ENCODE results near the gene OLFM1.

Gene OLFM1

DNA sequence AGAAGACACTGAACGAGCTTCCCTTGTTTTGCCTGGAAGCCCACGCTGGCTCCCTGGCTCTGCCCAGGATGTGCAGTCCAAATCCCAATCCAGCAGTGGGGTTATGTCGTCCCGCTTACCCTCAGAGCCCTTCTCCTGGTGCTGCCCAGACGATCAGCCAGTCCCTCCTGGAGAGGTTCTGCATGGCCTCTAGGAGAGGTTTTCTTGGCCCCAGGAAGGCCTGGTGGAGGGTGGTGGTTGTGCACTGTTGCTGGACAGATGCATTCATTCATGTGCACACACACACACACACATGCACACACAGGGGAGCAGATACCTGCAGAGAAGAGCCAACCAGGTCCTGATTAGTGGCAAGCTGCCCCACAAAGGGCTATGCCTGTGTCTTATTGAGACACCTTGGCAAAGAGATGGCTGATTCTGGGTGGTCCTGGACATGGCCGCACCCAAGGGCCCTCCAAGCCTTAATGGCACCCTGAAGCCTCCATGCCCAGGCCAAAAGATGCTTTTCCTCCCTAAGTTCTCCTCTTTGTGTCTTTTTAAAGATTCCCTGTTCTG is 10.5 kb upstream of the OLFM1 start:
- no peak for DNase-seq

DNA sequence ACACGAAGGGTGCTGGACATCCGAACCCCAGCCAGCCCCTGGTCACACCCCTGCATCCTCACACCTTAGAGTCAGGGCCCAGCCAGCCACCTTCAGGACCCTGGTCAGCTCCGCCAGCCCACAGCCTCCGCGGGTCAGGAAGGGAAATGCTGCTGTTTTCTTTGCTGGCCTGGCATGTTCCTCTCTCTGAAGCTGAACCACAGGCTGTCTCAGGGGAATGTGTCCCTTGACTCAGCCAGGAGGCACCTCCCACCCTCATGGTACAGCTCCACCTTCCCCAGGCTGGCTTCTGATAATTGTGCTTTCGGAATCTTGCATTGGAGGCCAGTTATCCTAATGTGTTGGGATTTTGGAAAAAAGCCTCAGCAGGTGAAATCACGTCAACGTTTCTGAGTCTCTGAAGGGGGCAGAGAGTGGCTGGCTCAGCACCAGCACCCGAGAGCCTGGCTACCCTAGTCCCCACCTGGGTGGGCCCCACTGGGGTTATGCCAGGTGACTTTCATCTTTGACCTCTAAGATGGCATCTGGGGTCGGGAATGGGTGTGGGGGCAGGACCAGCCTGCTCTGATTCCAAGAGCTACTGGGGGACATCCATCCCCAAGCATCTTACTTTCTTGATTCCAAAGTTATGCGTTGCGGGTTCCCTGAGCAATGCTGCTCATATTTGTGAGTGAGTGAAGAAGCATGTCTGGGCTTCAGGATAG is 9.8 kb upstream of the OLFM1 start:
- no peak for DNase-seq

DNA sequence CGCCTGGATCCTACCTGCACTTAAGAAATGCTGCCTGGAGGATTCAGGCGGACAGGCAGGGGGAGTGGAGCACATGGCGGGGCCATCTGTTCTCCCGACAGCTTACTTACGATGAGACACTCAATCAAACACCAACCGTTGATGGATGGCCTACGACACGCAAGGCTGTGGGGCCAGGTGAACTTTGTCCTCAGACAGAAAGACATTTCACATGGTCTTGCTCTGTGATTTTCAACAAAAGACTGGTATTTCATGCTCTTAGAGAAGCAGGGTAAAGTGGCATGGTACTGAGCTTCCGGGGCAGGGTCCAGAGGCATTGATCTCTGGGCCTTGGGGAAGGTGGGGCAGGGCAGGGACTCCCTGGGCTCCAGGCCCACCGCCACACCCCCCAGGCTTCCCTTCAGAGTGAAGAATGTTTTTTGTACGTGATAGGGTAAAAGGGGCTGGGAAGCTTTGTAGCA is 9.1 kb upstream of the OLFM1 start:
- no peak for DNase-seq

DNA sequence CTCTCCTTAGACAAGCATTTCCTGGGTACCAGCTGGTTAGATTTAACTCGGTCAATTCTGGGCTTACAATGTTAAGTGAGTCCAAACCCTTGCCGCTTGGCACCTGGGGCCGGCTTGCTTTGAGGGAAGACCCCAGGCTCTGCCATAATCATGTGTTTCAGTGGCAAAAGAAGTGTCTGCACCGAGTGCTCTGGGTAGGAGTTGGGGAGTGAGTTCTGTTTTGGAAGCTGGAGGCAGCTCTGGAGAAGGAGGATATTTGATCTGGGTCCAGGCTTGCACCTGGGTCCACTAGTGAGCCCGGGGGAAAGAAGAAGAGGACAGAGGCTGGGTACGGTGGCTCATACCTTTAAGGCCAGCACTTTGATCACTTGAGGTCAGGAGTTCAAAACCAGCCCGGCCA is 8.4 kb upstream of the OLFM1 start:
- no peak for DNase-seq

DNA sequence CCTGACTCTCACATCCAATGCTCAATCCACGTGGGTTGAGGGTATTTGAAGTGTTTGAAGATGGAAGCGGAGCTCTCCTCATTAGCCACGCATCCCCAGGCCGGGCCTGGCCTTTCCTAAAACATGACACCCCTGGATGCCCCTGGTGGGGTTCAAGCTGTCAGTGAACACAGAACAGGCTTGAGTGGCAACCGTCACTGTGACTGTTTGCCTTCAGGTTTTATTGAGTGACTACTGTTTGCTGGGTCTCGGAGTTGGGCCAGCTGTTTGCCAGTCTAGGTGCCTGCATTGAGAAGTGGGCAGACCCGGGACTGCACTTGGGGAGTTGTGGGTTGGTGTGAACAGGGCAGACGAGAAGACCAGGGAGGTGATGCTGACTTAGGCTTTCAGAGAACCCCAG is 7.8 kb upstream of the OLFM1 start:
- DNase-seq = no peak

DNA sequence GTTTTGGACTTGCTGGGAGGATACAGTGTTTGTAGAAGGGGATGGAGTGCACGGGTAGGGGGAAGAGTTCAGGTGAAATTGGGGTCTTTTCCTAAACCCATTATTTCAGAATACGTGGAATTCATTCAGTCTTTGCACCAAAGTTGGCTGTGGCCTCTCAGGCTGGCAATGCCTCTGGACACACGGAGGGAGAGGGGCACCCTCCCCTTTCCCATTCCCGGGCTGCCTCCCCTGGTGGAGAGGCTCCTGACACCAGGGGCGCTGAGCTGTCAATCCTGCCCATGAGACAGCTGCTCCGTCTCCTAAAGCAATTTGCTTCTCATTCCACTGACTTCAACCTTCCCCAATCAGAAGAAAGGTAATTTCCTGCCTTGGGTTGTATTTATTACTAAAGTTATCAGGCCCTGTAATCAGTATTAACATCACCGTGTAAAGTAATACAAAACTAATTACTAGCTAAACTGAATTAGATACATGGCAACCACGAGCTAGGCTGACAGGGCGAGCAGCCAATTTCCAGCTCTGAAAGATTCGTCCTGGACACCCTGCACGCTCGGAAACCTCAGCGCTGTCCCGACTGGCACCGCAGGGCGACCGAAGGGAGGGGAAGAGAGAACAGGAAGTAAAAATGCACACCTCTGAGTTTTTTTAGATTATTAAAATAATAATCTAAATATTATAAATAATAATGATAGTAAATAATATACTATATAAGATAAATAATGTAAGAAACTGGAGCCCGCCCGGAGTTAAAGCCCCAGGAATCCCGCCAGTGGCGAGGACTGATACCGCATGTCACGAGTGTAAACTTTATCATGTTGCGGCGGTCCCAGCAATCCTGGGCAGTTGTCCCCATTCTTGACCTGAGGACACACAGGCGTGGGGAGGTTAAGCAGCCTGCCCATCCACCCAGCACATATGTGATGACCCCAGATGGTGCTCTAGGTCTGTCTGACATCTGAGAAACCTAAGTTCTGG is 6.9 kb upstream of the OLFM1 start:
- no peak for DNase-seq

DNA sequence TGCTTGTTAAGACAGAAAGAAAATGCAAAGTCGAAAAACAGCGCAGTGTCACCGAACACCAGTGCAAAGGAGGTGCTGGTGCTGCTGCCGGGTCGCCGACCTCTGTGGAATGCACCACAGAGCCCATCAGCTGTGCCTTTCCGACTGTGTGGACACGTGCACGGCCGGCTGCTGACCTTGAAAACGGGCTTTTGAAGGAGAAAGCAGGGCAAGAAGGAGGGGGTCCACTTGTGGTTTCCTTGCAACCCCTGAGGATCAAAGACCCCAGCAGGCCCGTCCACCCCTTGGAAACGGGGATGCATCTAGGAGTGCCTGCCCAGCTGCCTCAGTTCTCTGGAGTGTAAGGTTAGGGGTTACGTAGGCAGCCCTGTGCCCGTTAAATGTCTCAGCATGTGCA is 6.2 kb upstream of the OLFM1 start:
- no peak for DNase-seq

DNA sequence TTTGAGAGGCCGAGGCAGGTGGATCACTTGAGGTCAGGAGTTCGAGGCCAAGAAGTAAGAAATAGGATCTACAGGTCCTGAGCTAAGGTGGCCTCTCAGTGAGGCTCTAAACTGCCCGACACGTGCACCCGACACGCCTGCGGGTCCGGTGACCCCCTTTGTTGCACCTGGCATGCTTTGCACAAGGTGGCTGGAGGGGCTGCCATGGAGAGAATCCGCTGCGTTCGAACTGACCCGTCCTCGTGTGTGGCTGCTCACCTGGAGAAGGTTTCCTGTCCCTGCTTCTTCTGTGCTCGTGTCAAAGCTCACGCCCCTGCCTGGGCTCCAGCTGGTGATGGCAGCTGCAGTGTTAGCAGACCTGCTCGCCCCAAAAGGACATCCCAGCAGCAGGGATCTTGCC is 5.7 kb upstream of the OLFM1 start:
- DNase-seq = no peak

DNA sequence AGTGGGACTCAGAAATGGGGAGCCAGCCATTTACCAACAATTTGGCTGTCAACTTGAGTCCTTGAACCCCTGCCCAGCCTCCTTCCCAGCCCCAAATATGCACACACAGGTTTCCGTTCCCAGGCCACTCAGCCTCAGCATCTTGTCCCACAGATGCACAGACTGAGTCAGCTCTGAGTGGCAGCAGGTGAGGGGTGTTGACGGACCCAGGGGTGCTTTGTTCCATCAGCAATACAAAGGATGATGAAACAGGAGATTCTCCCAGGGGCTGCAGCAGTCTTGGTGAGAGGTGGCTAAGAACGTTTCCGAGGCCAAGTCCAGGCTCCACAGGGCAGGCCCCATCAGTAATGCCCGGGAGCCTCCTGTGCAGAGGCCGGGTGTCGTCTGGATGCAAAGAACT is 4.9 kb upstream of the OLFM1 start:
- DNase-seq = no peak

DNA sequence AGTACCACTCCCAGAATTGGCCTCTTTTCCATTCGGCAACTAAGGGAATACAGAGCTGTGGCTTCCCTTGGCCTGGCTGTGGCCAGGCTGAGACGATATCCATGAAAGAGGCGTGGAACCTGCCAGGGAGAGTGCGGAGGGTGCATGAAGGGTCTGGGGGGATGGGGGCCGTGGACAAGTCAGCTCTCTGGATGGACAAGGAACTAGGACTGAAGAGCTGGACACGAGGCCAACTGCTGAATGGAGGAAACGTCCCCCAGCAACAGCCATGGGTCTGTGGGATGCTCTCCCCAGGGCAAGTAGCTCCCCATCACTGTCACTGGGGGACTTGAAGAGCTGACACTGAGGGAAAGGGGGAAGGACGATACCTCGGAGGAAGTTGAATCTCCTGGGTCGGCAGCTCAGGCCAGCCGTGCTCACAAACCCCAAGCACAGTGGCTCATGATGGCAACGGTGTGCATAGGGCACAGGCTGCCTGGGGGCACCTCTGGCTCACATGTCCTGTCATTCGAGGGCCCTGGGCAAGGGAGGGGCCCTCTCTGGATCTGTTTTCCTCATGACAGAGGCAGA is 4.1 kb upstream of the OLFM1 start:
- no peak for DNase-seq

DNA sequence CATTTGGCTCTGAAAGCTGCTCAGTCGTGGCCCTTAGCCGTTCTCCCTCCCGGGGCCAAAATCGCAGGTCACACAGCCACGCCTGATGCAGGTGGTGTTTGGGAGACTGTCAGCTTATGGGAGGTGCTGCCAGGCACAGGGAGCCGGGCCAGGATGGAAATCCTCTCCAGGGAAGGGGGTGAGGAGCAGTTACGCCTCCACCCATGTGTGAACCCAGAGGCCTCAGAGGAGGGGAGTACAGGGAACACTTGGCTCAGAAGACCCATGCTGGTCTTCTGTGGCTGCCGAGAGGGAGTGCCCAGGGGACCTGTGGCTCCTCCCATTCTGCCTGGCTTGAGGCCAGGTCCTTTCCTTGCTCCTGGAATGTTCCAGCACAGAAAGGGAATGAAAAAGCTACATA is 3.6 kb upstream of the OLFM1 start:
- DNase-seq = no peak

DNA sequence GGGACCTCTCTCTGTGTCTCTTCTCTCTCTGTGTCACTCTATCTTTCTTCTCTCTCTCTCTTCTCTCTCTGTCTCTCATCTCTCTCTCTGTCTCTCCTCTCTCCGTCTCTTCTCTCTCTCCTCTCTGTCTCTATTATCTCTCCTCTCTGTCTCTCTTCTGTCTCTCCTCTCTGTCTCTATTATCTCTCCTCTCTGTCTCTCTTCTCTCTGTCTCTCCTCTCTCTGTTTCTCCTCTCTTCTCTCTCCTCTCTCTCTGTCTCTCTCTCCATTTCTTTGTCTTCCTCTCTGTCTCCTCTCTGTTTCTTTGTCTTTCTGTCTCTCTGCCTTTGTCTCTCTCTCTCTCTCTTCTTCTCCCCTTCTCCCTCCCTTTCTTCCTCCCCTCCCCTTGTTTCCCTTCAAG is 3.2 kb upstream of the OLFM1 start:
- DNase-seq = no peak

DNA sequence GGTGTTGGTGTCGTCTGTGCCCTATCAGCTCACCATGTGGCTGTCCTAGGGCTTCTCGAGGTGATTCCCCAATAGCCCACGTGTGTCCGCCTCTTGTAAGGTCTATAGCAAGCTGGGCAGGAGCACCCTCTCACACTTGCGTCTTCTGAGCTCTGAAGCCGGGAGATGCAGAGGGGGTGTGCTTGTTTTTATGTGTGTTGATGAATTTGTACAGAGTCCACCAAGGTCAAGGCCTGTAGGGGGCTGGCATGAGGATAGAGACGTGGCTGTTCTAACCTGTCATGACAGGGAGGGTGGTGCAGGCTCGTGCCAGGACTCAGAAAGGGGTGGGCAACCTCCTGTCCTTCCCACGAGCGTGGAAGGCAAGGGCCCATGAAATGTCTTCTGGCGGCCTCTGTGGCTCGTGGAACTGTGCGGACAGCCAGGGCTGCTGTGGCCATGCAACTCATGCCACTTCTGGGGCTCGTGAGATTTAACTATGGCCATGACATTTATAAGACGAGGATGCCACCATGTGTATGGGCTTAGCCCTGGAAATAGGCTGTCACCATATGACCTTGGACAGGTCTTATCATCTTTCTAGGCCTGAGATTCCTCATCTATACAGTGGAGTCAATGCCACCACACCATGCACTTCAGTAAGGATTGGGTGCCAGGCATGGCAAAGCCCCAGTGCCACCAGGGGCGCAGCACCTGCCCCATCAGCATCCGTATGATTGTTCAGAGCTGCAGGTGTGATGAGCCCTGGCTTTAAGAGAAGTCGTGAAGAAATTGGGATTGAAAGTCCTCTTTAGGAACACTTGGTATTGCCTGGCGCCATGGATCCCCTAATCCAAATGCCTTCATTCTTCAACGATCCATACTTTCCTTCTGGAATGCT is 2.3 kb upstream of the OLFM1 start:
- no peak for DNase-seq

DNA sequence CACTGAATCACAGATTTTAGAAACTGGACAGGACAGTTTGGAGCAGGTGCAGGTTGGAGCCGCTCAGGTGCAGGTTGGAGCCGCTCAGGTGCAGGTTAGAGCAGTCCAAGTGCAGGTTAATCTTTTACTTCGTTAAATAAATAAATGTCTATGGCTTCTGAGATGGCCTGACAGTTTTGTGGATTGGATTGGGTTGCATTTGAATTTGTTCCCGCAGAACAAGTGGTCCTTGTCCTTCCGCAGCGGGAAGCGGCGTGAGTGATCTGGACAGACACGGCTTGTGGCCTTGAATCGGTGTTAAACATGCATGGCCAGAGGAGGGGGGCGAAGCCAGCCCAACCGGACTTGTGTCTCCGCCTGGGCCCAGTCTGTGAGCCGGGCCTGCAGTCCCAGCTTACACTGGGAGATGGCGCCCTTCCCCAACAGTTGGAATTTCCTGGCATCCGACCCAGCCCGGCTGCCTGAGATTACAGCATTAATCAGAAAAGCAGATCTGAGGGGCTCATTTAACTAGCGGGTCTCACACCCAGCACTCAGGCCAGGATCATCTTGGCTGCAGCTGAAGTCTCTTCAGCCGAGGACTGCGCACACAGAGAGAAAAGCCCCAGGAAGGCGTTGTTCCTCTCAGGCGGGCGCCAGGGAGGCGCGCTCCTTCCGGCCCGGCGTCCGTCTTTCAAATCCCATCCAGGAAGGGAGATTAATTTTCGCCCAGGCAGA is 1.5 kb upstream of the OLFM1 start:
- peak; percentile 32 to 71 (median 62) for DNase-seq

DNA sequence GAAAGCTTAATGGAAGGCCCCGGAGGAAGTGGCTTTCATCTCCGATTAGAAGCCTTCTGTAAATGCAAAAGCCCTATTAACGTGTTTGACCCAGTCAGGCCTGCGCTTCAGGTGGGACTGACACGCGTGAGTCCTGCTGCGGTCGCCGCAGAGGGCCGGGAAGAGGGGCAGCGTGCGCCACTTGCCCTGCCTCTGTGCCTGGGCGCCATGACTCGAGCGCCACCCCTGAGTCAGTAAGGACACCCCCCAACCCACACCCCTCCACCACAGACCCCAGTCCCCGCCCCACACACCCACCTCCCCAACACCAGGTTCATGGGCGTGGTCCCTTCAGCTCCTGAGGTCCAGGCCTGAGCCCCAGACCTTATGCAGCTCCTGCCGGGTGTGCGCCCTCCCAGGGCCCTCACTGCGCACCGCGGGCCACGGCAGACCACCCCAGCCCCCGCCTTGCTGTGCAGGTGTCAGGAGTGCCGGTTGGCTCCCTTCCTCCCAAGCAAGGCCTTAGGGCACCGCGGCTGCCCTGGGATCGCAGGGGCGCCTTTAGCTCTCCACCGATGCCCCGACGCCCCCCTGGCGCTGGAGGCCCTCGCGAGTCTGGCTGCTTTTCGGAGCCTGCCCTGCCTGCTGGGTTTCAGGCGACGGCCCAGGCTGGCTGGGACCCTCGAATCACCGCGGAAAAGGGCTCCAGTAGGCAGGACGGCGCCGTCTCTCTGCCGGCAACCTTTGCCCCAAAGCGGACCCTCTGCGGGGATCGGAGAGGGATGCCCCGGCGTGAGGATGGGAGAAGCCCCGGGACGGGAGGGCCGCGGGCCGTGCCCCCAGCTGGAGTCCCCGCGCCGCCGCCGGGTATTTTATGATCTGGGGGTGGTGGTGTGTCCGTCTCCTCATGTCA is 625 bp upstream of the OLFM1 start:
- no peak for DNase-seq

DNA sequence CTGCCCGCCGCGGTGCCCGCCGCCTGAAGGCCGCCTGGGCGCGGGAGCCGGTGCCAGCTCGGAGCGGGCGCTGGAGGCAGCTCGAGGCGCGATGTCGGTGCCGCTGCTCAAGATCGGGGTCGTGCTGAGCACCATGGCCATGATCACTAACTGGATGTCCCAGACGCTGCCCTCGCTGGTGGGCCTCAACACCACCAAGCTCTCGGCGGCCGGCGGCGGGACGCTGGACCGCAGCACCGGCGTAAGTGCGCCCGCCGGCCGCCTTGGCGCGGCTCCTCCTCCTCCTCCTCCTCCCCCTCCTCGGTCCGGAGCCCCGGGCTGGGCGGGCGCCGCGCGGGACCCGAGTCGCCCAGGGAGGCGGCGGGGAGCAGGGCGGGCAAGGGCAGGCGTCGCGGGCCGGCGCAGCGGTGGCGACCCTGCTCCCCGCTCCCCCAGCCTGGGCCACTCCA is 455 bp downstream of the OLFM1 start:
- DNase-seq = no peak

DNA sequence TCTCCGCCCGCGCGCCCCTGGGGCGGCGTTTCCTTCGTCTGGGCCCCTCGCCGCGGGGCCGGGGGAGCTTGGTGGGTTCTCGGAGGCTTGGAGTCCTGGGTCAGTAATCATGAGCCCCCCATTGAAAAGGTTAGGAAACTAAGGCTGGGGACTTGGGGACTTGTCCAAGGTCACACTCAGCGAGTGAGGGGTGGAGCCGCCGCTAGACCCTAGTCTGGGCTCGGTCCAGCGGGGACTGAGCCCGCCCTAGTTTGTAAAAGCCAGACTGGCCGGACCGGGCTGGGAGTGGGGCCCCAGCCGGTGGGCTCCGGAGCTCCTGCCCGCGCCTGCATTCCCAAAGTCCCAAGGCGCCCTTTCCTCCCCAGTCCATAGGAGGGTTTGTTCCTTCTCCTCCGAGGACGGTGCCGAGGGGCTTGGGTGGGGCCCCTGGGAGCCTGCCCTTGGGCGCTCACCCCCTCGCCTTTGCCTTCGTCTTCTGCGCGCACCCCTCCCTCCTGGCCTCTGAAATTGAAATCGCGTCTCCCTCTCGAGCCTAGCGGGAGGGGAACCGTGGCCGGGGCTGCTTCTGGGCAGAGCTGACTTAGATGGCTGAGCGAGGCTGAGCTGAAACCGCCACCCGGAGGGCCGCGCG is 995 bp downstream of the OLFM1 start:
- DNase-seq = no peak

DNA sequence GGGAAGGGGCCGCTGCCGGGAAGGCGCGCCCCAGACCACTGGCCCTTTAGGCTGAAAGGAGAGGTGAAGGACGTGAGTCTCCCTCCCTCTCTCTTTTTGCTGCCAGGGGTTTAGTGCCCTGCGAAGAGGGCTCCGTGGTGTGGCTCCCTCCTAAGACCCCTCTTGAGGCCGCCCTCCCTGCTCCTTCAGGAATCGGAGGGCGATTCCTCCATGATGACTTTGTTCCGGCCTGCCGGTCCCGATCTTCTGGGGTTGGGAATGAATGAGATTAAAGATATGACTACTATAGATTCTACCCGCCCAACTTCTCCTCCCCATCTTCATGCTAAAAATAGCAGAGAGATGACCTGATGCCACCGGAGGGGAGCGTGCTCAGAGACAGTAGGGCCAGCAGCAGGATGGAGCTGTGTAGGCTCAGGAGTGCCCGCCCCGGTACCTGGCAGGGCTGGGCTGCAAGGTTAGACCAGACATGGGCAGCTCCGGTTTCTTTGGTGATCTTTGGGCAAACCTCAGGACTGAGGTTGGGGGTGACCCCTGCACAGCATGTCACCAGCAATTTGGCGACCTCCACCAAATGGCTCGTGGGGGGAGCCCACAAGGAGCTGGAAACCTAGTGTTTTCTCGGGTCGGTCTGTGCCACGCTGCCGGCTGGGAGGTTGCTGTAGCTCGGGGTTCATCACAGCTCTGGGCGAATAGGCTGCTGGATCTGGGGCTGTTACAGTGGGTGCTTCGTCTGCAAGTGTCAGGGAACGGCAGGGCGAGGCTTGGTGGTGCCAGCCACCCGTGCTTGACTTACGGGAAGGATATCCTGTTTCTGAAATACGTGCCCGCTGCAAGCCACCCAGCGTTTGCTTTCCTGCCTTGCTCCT is 1.7 kb downstream of the OLFM1 start:
- no peak for DNase-seq

DNA sequence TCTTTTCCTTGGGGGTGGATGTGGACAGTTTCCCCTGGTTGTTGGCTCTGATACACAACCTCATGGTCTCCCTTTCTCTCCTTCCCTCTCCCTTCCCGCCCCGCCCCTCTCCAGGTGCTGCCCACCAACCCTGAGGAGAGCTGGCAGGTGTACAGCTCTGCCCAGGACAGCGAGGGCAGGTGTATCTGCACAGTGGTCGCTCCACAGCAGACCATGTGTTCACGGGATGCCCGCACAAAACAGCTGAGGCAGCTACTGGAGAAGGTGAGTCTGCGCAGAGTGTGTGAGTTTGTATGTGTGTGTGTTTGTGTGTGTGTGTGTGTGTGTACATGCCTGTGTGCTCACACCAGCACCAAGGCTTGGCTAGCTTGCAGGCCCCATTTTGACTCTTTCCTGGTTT is 2.6 kb downstream of the OLFM1 start:
- no peak for DNase-seq

Data from NCI-H1417 (cell line).